HG03060 (cell line): ENCODE measurements around the gene HMCN1.
"Not testable (repeated sequence)": the region's sequence is repeated elsewhere in the genome, so short reads cannot be mapped to it uniquely, and the experiment has no call there.

ENCODE experiments used
- ATAC-seq: cut with Tn5 transposase; IDR thresholded peaks from one replicate; pipeline ENCODE4 v1.9.1; 2021; ENCODE audit warnings: low read depth, moderate number of reproducible peaks; ENCODE audit not compliant: unreplicated experiment

The HMCN1 gene

DNA sequence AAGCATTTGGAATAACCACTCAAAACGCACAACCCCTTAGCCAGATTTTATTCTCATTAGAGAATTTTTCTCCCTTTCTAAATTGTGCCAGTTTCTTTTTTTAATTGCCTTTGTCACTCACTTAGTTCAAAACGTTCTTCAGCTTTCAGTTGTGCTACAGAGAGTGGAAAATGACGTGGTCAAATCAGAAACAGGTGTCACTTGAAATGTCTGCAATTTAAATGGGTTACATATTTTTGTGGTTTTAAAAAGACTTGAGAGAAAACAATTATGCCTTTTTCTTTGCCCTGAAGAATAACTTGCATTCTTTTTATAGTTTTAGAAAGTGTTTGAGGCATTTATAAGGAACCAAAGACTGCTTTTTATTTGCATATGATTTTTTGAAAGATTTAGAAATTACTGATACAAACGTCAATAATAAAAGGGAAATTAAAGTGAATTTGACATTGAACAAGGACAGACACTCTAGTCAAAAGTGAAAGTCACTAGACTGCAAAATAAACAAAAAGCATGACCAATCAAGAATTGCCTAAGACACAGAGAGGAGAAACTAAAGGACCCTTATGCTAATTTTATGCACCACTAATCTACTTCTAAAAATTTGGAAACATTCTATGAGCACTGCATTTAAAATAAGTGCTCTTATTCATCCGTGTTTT is 449.9 kb downstream of the HMCN1 start:
- ATAC-seq: peak; percentile 45

DNA sequence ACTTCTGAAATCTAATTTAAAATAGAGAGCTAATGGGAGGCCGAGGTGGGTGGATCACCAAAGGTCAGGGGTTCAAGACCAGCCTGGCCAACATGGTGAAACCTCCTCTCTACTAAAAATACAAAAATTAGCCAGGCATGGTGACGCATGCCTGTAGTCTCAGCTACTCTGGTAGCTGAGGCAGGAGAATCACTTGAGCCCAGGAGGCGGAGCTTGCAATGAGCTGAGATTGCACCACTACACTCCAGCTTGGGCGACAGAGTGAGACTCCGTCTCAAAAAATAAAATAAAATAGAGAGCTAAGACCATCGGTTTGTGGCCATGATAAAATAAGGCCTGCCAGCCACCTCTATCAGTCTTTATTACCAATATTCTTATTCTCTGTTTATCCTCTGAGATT is 452.1 kb downstream of the HMCN1 start:
- not testable (repeated sequence) for ATAC-seq

DNA sequence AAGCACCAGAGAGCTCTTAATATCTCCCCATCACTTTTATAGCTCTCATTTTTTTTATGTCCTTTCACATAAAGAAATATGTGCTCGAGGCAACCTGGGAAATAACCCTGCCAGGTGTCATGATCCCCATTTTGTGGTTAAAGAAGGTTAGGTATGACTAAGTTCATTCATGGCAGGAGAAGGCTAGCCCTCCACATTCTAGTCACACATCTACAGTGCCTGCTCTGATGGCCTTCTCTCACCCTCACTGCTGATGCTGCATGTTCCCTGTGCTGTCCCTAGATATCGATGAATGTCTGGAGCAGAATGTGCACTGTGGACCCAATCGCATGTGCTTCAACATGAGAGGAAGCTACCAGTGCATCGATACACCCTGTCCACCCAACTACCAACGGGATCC is 453.4 kb downstream of the HMCN1 start:
- ATAC-seq: peak; percentile 34

DNA sequence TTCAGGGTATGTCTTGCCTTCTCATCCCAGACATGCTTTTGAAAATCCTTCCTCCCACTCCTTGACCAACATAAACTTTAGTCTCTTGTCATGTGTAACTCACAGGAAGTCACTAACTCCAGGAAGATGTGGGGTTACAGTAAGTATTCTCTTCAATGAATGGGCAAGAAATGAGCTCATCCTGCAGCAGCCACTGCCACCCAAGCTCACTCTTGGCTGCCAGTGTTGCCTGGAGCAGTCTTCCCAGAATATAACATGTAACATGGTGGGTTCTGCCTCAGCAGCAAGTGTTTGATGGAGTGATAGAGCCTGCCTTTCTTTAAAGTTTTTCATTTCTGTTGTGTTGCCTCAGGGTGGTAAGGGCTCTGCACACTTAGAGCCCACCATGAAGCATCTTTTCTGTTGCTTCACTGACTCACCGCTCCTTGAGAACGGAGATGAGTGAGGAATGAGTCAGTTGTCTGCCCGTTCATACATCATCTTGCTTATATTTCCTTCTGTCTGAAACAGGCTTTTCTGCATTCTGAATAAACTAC is 453.9 kb downstream of the HMCN1 start:
- peak; percentile 9 for ATAC-seq

DNA sequence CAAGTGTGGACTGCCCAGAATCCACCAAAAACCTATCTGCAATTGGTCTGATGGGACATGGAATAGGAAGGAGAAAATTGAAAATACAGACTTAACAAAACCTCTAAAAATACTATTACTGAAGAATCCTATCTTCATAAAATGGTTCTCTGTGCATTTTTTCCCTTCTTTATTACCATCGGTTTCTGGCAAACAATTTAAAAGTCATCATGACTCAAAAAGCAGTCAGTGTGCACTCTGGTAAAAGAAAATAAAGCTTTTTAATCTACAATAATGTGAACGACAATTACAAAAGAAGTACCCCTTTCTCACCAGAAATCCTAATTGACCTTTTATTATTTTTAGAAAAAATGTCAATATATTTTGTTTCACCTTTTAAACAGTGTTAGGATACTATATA is 454.5 kb downstream of the HMCN1 start:
- no peak for ATAC-seq

DNA sequence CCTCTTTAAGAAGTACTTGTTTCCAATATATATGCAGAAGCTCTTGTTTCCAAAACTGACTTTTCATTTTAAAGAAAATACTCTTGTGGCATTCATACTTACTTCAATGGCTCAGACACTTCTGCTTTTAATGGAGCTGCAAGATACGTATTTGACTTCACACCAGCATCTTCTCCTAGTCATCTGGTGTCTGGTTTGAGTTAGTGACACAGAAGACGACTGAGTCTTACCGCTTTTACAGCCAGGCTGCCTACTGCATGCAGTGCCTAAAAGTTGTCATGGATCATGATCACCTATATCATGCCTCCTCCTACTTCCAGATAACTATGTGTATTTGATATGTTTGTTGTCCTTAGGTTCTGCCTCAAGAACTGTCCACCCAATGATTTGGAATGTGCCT is 455.0 kb downstream of the HMCN1 start:
- ATAC-seq: no peak

DNA sequence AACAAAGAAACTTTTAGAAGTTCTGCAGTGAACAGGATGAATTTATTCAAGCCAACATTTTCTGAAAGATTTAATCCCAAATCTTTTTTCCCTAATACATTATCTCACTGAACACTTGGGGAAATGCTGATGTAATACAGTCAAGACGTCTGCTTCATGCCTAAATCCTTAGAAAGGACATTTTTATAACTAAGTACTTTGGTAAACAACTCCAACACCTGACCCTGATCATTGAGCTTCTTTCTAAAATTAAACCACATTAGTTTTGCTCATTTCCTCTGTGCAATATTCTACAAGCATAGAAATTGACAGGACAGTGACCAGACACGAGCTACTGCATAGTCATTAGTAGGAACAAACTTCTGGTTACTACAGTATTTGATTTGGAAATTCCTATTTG is 457.3 kb downstream of the HMCN1 start:
- ATAC-seq: no peak

DNA sequence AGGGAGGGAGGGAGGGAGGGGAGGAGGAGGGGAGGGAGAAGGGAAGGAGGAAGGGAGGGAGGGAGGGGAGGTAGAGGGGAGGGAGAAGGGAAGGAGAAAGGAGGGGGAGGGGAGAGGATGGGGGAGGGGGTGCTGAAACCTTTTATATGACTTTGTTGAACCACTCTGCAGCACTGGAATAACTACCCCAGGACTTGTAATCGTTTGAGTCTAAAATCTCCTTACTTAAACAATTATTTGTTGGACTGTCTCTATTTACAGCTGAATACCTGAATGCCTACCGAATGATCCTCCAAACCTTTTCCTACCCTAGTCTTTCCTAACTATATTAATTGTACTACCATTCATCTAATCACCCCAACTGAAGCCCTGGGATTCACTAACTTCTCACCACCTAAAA is 459.0 kb downstream of the HMCN1 start:
- ATAC-seq: no peak

DNA sequence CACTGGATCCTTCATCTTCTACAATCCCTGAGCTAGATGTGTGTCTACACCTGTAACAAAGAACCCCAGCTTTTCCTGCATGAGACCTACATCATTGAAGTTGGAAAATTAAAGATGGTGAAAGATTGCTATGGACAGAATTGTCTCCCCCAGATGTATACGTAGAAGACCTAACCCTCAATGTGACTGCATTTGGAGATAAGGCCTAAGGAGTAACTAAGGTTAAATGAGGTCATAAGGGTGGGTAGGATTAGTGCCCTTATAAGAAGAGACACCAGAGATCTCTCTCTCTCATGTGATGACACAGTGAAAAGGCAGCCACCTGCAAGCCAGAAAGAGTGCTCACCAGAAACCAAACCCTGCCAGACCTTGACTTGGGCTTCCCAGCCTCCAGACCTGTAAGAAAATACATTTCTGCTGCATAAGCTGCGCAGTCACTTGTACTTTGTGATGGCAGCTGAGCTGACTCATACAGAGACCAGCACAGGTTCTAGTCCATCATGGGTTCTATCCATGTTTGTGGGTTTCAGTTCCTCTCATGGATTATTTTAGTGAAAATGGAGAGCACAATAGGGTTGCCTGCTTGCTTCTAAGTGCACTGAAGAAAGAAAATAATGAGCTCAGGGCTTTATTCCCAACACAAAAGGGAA is 460.0 kb downstream of the HMCN1 start:
- peak; percentile 99 for ATAC-seq

DNA sequence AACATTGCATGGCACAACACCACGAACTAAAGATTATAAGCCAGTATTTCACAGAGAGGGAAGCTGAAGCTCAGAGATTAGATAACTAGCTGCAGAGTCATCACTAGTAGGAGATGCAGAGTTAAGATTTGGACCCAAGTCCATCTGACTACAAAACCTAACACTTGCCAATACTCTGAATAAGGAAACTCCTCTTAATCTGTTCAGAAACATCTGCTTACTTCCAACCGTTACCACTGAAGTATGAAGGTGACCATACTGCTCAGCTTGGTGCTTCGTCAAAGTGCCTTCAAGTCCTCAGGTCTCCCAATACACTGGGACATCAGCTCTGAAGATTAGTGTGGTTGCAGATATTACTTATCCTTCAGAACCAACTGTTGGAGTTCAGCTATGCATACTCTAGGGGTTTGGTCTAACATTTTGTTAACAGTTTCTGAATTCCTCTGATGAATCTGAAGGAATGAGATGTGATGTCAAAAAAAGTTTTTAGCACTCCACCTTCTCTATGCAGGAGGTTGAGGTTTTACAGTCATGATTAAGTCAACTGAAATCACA is 461.3 kb downstream of the HMCN1 start:
- no peak for ATAC-seq

DNA sequence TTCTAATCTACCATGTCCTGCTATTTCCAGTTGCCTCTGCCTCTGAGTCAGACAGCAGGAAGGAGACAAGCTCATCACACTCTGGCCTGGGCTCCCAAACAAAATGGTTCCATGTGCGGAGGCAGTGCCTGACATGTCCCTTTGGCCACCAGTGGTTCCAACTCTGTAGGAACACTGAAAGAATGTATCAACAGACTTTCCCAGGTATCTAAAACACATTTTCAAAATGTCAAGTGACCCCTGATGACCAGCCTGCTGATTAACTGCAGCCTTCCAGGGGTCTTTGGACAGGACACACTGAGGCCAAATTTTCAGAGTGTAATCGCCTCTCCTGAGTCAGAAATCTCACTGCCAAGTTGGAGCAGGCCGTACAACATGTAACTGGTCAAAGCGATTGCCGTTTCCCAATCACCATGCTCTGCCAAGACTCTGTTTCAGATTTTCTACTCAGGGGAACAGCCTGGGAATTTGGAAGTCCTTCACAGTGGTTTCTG is 468.1 kb downstream of the HMCN1 start:
- no peak for ATAC-seq

DNA sequence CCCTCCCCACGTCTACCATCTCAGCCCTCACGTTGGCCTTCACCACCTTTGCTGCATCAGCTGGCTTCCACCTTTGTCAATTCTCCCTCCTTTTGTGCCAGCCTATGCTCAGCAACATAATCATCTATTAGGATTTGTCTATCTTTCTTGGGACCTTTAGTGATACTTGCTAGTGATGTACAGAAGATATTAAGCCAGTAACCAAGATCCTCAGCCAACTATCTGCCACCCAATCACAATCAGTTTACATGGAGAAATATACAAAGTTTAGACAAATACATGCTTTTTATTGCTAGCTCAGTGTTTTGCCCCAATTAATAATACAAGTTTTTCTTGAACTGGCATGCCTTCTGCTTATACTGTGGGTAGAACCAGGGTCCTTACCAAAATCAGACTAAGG is 468.6 kb downstream of the HMCN1 start:
- no peak for ATAC-seq

DNA sequence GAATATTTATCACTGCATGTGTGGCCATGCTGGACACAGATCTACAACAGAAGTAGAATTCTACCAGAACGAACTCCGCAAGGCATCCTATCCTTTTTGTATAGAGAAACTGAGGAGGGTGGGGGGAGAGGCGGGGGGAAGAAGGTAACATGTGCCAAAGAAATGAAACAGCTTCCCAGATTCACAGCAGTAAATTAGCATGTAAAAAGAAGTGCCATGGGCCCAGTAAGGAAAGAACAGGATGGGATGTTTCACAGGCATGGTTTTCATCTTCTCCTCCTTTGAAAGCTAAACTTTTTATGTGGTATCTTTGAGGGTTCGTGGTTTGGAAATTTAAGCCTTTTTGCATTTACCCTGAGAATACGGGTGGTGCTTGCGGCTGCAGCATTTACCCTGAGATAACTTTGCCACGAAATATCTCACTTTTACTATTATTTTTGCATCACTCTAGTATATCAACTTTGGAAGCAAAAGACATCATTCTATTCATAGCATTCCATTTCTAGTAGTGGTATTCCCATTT is 471.9 kb downstream of the HMCN1 start:
- no peak for ATAC-seq

DNA sequence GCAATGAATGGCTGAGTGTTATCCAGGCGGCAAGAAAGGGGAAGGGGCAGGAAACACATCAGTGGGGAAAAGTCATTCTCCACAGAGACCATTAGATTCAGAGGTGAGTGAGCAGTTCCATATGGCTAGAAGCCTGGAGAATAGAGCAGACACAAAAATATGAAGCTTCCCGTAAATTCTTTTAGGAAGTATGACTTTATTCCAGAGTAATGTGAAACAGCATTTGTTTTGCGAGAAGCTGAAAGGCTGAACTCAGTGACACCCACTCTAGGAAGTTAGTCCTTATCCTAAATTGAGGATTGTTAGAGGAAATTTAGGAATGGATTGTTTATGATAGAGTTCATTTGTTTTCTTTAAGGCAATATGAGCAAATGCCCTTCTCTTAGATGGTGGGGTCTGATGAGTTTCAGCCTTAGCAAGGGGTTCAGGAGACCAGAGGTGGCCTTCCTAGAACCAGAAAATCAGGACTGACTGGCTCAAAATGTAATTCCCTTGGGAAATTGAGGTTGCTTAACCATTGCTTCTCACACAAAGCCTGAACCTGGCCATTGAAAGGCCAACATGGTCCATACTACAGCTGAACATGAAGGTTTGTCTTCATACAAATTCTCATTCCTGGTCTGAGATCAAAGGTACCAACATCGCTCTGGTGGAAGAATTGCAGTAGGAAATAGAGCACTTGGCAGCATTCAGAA is 473.3 kb downstream of the HMCN1 start:
- no peak for ATAC-seq

DNA sequence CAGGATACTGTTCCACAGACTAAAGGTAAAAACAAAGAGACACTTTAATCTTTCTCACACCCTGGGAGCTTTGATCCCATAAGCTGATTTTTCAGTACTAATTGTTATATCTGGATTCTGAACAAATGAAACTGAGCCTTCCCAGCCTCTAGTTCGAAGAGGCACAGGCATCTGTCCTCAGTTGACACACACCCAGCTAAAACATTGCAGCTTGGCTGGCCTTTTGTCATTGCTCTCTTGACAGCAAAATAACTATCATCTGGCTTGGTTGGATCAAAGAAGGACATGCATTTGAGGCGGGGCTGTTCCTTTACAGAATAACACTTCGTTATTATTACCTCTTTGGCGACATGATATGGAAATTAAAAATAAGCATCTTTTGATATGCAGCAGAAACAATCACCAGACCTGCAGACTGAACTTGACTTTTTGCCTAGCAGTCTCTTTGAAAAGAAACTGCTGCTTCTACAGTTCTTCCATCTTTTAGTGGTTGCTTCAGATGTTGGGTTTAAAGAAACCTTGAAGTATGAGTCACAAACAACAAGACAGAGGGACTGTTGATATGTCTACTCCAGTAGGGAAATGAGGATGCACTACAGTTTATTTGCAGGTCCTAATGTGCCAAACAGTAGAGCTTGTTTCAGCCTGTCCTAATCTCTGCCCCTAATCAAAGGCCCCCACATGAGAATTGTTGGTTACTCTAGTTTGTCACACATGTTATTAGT is 474.4 kb downstream of the HMCN1 start:
- ATAC-seq: no peak

DNA sequence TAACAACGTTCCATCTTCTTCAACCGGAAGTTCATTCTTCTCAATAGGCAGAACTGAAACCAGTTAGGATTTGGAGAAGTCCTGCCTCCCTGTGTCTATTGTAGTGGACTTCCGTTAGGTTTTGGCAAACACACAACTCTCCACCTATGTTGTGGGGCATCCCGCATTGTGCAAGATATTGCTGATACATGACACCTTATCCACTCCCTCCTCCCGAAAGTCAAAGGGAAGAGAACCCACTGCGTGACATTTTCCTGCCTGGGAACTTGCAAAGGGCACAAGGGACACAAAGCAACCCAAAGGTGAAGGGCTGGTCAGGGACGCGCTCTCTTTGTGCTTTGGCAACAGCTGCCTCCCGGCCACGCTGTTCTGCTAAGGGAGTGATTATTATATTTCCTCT is 476.1 kb downstream of the HMCN1 start:
- ATAC-seq: no peak

DNA sequence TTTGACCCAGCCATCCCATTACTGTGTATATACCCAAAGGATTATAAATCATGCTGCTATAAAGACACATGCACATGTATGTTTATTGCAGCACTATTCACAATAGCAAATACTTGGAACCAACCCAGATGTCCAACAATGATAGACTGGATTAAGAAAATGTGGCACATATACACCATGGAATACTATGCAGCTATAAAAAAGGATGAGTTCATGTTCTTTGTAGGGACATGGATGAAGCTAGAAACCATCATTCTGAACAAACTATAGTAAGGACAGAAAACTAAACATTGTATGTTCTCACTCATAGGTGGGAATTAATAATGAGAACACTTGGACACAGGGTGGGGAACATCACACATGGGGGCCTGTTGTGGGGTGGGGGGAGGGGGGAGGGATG is 477.4 kb downstream of the HMCN1 start:
- not testable (repeated sequence) for ATAC-seq

DNA sequence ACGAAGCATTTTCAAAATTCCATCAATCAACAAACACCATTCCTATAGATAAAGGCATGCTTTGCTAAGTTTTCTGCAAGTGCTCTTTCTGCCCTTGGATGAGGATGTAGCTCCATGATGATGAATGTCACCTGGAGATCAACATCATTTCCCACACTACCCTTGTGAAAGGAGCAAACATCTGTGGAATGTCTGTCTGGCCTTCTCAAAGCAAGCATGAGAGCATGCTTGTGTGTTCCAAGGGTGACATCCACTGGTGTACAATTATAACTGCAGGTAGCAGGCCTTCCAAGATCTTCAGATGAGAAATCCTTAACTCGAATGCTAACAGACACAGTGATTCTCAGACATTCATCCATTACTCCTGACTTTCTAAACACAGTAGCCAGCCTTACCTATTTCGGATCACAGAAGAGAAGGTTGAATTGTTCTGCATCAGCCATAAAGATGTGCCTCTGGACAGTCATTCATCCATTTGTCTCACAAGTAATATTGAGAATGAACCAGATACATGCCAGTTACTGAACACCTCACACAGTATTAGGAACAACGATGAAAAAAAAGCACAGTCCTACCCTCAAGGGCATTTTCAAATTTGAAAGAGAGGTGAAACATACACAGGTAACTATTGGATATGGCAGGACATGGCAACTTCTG is 478.5 kb downstream of the HMCN1 start:
- ATAC-seq: peak; percentile 83

DNA sequence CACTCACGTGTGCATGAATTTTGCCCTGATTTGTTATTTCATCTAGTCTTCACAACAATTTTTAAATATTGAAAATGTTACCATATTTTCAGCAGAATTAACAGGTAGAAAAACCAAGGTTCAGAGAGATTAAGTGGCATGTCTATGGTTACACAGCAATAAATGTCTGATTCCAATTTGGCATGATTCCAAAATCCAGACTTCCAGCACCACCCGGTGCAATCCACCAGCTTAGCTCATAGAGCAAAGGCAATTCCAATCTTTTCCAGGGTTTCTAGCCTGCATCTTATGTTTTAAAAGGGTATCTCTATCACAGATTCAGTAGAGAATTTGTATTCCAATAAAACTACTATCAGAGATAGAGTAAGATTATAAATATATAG is 479.0 kb downstream of the HMCN1 start:
- no peak for ATAC-seq

DNA sequence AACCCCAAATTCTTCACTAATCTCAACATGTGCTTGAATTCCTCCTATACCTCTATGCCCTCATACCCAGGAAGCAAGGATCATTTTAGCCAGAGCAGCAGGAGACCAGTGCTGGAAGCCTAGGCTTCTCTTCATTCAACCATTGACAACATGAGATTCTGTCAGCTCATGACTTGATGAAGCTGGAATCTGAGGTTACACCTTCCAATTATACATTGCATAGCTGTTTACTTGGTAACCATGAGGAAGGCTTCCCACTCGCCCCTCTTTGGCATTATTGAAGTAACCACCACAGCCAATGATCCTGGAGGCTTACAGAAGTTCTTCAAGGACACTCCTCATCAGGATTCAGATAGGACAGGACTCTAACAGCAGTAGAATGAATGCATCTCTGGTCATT is 480.6 kb downstream of the HMCN1 start:
- ATAC-seq: no peak
